ENCODE measurements around the gene RANBP10.

DNA sequence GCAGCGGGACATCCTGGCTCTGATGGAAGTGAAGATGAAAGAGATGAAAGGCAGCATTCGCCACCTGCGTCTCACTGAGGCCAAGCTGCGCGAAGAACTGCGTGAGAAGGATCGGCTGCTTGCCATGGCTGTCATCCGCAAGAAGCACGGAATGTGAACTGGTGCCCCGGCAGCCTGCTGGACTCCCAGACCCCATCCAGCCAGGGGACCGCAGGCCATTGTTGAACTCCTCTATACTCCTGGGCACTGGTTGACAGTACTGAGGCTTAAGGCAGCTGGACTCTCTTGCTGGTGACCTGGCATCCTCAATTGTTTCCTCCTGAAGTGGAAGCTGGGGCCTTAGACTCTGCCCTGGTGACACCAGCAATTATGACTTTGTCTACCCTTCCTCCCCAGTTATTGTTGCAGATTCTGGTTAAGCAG is 37.0 kb upstream of the RANBP10 start:
- TF ChIP-seq, protein P1, sequence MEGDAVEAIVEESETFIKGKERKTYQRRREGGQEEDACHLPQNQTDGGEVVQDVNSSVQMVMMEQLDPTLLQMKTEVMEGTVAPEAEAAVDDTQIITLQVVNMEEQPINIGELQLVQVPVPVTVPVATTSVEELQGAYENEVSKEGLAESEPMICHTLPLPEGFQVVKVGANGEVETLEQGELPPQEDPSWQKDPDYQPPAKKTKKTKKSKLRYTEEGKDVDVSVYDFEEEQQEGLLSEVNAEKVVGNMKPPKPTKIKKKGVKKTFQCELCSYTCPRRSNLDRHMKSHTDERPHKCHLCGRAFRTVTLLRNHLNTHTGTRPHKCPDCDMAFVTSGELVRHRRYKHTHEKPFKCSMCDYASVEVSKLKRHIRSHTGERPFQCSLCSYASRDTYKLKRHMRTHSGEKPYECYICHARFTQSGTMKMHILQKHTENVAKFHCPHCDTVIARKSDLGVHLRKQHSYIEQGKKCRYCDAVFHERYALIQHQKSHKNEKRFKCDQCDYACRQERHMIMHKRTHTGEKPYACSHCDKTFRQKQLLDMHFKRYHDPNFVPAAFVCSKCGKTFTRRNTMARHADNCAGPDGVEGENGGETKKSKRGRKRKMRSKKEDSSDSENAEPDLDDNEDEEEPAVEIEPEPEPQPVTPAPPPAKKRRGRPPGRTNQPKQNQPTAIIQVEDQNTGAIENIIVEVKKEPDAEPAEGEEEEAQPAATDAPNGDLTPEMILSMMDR (IDR thresholded peaks at IDR 0.05): no peak
- TF ChIP-seq EHMT2 (IDR thresholded peaks at IDR 0.05; ENCODE audit: low read depth): no peak
- TF ChIP-seq ZFP36 (IDR thresholded peaks at IDR 0.05; ENCODE audit: borderline replicate concordance, partially characterized antibody): no peak
- no peak for TF ChIP-seq MAFK (IDR thresholded peaks at IDR 0.05; ENCODE audit: partially characterized antibody)
- no peak for TF ChIP-seq POLR2A (IDR thresholded peaks at IDR 0.05; ENCODE audit: low read length)
- TF ChIP-seq HOXA7 (CRISPR knock-in tag; IDR thresholded peaks at IDR 0.05): no peak
- TF ChIP-seq, protein P2, sequence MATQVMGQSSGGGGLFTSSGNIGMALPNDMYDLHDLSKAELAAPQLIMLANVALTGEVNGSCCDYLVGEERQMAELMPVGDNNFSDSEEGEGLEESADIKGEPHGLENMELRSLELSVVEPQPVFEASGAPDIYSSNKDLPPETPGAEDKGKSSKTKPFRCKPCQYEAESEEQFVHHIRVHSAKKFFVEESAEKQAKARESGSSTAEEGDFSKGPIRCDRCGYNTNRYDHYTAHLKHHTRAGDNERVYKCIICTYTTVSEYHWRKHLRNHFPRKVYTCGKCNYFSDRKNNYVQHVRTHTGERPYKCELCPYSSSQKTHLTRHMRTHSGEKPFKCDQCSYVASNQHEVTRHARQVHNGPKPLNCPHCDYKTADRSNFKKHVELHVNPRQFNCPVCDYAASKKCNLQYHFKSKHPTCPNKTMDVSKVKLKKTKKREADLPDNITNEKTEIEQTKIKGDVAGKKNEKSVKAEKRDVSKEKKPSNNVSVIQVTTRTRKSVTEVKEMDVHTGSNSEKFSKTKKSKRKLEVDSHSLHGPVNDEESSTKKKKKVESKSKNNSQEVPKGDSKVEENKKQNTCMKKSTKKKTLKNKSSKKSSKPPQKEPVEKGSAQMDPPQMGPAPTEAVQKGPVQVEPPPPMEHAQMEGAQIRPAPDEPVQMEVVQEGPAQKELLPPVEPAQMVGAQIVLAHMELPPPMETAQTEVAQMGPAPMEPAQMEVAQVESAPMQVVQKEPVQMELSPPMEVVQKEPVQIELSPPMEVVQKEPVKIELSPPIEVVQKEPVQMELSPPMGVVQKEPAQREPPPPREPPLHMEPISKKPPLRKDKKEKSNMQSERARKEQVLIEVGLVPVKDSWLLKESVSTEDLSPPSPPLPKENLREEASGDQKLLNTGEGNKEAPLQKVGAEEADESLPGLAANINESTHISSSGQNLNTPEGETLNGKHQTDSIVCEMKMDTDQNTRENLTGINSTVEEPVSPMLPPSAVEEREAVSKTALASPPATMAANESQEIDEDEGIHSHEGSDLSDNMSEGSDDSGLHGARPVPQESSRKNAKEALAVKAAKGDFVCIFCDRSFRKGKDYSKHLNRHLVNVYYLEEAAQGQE (IDR thresholded peaks at IDR 0.05): no peak
- TF ChIP-seq HDAC2 (IDR thresholded peaks at IDR 0.05): no peak

Data from A549 (cell line).